Limb (tissue), 2 donors: ENCODE results near the gene ANXA11.
"Not testable (repeated sequence)": the region's sequence is repeated elsewhere in the genome, so short reads cannot be mapped to it uniquely, and the experiment has no call there.

Experiments used
- DNase-seq, 2 donors: peaks; one replicate each; pipeline ENCODE4 v3.0.0-alpha.2; 2016; ENCODE audit errors: extremely low spot score in 2 of 2

Gene ANXA11

DNA sequence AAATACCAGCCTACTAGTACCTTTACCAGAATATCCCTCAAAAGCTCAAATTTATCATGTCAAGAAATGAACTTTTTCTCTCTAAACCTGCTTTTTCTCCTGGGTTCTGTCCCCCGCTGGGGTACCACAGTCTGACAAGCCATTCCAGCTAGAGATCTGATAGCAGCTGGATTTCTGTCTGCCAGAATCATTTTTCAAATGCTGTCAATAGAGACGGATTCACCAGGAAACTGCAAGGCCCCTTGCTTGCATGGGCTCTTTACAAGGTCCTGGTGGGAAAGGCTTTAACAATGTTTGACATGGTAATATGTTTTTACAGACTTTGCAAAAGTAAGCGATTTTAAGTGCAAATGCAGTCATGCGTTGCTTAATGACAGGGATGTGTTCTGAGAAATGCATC lies 4.9 kb upstream of the ANXA11 start:
- no peak for DNase-seq

DNA sequence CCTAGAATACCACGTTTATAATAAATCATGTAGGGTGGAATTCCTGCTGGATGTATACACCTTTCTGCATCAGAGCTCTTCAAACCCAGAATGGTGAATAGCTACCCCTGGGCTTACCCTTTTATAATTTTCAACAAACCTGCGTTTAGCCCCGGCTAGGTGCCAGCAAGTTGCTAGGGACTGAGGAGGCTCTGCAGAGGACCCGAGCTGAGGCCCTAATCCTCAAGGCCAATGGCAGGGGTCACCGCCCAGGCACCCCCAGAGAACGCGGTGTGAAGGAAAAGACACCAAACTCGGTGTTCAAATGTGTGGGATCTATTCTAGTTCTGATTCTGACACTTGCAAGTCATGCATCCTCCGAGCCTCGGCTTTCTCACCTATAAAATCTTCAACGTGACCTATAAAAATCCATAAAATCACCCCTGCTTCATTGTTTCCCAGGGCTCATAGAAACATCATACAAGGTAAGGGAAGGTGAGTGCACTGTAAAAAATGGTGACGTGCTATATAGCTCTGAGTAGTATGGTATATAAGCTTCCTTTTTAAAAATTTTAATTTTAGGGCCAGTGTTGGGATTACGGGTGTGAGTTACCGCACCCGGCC lies 2.5 kb upstream of the ANXA11 start:
- DNase-seq, result no peak

DNA sequence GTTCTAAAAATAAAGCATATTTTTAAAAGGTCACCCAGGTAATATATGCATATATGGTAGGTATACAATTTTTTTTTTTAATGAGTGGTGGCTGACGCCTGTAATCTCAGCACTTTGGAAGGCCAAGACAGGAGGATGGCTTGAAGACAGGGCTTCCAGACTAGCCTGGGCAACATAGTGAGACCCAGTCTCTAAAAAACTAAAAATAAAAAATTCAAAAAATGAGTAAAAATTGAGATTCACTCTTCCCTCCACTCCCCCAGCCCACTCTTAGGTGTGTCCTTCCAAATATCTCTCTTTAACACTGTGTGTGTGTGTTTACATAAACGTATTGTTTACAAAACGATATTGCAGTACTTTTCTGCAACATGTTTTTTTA lies 929 bp upstream of the ANXA11 start:
- no peak for DNase-seq

DNA sequence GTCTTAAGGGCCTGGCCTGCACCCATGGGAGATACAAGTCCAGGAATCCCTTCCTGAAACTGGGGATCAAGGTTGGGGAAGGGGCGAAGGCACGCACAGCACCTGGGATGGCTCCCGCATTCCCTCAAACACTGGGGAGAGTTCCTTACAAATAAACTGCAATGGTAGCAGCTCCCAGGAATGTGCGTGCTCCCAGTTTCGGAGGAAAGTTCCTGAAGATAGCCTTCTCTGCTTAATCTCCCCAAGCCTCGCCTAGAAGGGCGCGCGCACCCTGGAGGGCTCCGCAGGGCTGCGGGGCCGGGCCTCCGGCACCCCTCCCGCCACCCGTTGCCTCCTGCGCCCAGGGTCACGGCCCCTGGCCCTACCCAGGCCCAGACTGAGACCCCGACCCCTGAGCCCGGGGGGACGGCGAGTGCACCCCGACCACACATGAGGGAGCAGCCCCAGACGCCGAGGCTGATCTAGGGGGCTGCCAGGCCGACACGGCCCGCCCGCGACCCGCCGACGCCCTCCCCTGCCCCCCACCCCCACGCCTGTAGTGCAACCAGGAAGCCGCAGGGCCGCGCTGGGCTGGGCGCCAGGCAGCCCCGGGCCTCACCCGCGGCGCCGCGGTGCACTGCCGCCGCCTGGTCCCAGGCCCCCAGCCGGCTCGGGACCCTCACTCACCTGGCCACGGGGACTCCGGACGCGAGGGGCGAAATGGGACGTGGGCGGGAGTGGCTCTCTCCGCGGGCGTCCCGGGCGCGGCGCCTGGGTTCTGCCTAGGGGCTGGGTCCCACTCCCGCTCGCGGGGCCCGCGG lies 460 bp downstream of the ANXA11 start:
- DNase-seq, result peak in 1 of 2 donors; percentile 73

DNA sequence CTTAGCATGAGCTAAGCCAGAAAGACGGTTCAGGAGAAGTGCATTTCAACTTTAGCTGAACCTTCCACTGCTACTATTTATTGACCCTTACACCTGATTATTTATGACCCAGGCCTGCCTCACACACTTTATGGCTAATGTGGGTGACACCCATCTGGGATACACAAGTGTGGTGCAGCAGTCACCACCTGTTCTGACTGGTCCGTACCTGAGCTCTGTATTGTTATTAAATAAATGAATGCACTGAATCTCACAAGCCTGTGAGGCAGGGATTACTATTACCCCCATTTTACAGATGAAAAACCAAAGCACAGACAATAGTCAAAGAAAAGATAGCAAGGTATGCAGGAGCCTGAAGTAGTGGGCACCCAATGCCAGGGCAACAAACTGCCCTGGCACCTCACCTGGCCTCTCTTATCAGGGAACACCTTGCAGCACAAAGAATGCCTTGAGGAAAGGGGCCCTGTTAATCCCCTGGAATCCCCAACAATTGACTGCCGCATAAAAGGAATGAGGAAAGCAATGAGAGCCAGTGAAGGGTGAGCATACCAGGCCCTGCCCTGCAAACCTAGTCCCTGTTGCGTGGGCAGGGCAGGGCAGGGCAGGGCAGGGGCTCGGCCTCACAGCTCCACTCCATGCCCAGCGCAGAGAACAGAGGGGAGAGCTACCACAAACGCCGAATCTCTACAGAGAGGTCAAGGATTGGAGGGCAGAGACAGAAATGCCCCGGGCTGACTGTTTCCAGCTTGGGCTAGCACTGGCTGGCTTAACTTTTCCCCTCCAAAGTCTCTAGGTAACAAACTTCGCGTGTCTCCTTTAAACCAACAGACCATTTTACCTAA lies 1.3 kb downstream of the ANXA11 start:
- no peak for DNase-seq

DNA sequence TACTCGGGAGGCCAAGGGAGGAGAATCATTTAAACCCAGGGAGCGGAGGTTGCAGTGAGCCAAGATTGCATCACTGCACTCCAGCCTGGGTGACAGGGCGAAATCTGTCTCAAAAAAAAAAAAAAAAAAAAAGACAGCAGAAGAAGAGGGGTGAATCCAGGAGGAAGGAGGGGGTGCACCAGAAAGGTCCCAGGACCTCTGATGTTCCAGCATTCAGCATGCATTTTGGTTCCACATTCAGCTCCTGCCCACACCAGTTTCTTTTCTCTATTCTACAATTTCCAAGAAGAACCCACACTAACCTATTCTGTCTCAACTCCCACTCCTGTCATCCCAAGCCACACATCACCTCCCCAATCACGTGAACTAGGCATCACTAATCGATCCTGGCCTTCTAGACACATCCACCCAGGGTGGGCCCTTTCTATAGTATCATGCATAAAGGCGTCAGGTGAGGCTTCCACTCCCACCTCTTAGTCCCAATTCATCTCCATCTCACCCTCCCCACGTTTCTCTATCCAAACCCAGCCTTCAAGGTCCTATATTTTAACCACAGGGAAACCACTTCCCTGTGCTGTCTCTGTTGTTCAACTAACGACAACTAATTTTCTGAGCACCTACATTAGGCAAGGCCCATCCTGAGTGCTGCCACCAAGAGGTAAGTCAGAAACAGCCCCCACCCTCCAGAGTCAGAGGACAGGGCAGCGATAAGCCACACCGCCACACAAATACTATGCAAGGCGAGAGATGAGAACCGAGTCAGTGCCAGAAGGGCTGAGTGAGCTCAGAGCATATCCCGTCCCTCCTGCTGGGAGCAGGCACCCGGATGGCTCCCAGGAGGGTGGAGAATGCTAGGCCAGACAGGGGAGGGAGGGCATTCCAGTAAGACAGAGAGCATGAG lies 2.2 kb downstream of the ANXA11 start:
- DNase-seq, result peak in 1 of 2 donors; percentile 51

DNA sequence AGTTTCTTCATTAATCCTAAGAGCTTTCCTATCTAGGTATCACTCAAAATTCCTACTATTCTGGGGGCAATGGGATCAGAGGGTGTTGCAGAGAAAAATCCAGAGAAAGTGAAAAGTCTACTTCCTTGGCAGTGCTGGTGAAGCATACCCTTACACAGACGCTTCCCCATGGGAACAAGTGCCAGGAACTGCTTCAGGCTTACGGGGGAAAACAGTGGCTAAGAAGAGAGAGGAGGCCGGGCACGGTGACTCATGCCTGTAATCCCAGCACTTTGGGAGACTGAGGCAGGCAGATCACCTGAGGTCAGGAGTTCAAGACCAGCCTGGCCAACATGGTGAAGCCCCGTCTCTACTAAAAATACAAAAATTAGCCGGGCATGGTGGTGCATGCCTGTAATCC lies 2.8 kb downstream of the ANXA11 start:
- DNase-seq, result not testable (repeated sequence)

DNA sequence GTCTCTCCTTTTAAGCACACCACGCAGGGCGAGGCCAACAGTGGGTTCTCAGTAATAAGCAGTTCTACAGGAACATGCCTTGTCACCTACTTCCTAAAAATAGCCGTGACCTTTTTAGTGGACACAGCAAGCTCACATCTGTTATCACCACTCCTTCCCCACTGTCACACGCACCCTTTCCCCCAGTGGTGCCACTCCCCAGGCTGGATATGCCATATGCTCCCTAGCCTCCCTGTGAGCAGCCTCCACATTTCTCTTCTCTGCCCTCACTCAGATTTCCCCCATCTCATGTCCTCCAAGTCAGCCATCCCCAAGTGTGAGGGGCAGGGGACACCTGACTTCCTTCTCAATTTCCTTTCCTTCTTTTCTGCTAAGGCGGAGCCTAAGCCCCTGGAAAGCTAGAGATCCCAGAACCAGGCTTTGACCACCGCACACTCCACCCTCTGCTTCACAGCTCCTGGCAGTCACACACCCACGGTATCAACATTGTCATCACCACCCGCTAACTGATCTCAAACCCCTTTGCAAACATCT lies 3.7 kb downstream of the ANXA11 start:
- no peak for DNase-seq

DNA sequence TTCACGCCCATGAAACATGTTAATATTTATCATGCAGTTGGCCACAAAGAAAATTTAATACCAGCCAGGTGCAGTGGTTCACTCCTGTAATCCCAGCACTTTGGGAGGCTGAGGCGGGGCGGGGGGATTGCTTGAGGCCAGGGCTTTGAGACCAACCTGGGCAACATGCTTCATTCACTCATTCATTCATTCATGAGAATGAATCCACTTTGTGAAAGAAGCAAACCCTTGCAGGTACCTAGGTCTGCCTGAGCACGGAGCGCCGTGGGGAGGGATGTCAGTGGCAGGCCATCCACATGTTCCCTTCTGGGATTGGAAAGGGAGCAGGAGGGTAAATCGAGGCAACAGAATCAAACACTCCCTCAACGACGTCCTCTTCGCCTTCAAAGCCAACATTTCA lies 4.7 kb downstream of the ANXA11 start:
- no peak for DNase-seq

DNA sequence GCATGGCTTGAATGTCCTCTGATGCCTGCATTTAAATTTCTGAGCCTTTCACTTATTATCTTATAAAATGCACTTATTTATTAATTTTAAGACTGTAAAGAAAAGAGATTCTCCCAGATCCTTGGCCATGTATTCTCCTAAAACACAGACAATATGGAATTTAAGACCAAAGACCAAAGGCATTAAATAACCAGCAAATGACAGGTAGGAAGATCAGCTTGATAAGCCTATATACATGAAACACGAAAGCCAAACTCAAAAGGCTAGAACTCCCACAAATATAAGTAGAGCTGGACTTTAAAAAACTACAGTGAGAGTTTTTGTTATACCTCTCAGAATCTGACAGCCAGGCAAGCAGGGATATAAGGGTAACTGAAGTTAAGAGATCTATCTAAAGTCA lies 5.1 kb downstream of the ANXA11 start:
- no peak for DNase-seq

DNA sequence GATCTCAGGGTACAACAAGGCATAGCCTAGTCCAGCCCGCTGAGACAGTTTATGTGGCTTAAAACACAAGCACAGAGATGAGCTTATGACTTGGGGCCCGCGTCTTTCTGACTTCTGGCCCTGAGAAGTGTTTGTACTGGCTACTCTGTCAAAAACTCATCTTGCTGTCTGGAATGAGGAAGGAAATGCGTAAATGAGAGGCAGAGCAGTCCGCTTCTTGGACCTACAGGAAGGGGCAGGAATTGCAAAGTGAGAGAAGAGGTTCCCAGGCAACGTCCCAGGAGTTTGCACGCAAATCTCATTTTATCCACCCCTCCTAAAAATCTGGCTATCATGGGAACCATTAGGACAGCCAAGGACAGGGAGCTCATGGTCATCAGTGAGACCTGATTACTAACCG lies 5.5 kb downstream of the ANXA11 start:
- DNase-seq, result no peak

DNA sequence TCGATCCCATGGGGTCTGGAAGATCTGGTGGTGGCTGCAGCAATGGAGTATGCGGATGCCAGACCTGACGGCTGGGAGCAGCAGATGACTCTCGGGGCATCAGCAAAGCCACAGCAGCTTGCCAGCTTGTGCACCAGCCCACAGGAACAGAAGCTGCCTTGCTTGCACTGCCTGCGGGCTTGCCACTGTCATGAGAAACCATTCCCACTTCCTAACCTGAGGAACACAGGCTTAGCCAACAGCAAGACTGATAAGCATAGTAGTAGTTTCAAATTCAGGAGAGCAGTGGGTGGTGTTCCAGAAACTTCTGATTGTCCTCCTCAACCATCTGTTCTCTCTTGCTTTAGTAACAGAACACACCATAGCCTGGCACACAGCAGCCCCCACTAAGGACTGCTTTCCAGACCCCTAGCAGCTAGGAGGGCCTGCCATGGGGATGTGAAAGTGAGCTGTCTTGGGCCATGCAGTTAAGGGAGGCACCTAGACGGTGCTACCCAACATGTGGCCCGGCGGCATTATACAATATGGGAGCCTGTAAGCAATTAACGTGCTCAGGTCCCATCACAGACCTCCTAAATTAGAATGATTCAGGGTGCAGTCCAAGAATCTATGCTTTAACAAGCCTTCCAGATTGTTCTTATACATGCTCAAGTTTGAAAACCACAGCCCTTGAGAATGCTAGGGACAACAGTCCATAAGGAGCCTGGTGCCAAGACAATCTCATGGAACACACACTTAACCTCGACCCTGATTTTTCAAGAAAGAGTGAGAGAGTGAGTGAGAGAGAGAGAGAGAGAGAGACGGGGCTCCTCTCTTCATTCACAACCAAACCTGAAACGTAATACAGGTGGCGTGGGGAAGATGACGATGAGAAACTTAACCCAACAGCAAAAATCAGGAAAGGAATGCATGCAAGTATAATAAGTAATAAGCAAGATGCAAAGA lies 7.1 kb downstream of the ANXA11 start:
- no peak for DNase-seq

DNA sequence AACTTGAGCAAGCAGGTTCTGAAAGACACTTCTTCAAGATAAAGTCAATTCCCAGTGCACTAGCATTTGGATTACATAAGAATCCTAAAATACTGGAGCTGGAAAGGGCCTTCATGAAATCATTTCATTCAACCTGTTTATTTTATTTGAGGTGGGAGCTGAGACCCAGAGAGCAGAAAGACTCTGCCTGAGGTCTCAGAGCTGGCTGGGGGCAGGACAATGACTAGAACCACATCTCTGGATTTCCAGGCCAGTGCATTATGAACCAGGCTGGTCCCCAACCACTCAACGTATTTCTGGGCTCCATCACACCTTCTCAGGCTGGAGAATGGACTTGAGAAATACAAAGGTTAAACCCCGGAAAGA lies 8.4 kb downstream of the ANXA11 start:
- no peak for DNase-seq

DNA sequence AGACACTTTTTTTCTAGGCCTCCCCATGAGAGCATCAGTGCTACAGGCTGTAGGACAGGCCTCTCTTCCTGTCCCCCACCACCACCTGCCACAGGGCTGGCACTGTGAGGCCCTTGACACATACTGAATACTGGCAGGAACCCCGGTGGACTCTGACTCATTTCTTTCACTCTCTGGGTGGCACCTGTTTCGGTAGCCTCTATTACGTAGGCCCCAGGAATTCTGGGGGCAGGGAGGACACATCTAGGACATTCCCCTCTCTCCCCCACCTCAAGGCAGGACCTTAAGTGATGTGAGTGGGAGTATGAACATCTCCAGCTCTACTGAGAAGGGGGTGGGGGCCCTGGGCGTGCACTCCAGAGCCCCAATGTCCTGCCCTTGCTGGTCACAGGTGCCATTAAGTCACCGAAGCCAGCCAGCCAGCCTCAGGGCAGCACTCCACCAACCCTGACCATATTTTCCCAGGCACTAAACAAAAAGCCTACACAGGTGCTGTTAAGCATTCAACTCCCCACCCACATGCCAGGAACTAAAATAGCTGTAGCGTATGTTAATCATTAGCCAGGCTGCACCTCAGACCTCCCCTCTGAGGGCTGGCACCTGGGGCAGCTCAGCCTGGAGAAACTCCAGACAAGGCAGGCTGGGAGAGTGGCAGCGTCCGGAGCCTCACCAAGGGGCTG lies 8.9 kb downstream of the ANXA11 start:
- no peak for DNase-seq

DNA sequence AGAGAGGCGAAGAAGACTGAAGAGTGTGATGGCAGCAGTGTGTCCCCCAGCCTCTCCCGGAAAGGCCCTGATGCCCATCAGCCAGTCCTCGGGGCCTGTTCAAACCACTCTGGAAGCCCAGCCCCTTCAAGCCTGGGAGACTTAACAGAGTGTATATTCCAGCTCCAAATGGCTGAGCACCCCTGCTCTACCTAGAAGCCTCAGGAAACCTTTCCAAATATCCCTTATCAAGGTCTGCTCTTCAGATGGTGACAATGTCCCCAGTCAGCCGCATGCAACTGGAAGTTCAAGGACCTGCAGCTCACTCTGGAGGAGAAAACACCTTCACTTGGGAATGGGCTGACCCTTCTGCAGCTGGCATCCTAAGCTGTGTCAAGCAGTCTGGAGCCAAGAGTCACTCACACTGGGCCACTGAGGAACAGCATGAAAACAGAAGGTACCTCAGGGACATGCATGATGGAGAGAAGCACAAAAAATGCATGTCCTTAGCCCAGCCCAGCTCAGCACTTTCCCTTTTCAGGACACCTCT lies 10.2 kb downstream of the ANXA11 start:
- no peak for DNase-seq

DNA sequence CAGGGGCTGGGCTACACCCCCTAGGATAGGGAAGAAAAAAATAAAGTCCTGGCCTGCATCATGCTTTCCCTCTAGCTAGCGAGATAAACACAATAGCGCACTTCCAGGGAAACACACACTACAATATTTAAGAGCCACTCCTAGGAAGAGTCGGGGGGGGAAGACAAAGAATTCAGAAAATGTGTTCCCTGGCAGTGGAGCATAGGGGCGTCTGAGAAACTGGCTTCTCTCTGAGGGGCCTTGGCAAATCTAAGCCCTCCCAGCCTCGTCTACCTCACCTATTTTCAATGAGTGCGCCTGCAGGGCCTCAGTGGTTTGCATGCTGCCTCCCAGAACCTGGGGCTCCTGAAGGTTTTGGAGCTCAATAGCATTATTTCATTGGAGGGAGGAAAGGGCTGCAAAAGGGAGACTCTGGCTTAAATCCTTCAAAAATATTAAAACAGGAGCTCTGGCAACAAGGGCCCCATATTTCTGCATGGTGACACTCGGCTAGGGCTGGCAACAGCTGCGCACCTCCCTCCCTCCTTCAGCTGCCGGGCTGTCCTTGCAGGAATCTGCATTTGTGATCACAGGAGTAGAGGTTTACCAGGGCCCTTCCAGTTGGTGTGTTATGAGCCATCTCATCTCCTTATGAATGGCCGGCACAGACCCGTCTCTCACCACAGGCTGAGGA lies 10.8 kb downstream of the ANXA11 start:
- DNase-seq, result no peak

DNA sequence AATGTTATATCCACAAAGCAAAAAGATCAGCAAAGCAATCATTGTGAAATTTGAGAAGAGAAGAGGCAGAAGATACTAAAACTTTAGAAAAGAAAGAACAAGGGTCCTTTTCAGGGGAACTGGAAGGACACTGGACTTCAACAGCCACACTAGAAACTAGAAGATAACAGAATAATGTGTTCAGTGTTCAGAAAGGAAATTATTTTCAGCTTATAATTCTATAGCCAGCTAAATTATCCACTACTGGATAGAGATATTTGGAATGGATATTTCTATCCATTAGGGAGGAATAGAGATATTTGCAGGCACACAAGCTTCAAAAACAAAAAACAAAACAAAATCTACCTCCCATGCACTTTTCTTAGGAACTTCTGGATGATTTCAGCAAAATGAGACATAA lies 12.8 kb downstream of the ANXA11 start:
- no peak for DNase-seq

DNA sequence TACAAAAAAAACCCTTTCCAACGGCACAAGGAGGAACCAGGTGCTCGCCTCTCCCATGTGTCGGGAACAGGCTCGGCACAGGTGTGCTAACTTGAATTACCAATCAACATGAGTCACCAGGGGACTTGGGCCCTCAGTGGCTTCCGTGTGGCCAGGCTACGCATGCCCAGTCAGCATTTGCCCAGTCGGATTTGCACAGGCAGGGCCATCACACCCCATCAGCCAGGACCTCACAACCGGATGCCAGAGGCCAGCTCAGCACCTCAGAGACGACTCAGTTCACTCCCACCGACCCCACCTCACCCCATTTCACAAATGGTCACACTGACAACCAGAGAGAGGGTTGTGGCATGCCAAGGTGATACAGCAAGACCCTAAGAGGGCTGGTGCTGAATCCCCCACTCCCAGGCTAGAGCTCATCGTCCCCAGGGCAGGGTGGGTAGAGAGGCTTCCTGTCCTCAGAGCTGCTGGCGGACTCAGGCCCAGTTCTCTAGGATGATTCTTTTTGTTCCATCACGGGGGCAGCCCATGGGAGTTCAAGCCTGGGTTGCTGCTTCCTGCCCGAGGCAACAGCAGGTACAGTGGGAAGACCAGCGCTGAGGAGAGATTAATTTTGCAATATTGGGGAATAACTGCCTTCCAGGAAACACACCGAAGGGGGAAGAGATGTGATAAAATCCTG lies 13.6 kb downstream of the ANXA11 start:
- no peak for DNase-seq
